Vagina (tissue), 2 donors: ENCODE results near the gene SLAIN1.

Experiments used
- CTCF ChIP-seq, 3 experiments: fragments of 450-650 bp in 2 of 3; fragments of 200-600 bp in 1 of 3; sonication (generic) in 1 of 3; IDR thresholded peaks; one replicate each; pipeline ENCODE4 v1.5.1; 2017 to 2019; ENCODE audit warnings: antibody characterized with exemption in 3 of 3, mild to moderate bottlenecking in 2 of 3, moderate library complexity in 2 of 3
- POLR2A ChIP-seq, 2 donors: fragments of 450-650 bp; IDR thresholded peaks; one replicate each; pipeline ENCODE4 v1.6.1; 2017; ENCODE audit warnings: antibody characterized with exemption in 2 of 2, mild to moderate bottlenecking in 2 of 2, moderate library complexity in 2 of 2
- POLR2AphosphoS5 ChIP-seq, 2 donors: sonication (generic); formaldehyde crosslinking; IDR thresholded peaks; one replicate each; pipeline ENCODE4 v1.9.0; 2017; ENCODE audit warnings: antibody characterized with exemption in 2 of 2, mild to moderate bottlenecking in 2 of 2, low read depth in 1 of 2; ENCODE audit not compliant: insufficient read depth in 1 of 2

- TF ChIP-seq POLR2AphosphoS5 (IDR thresholded peaks at IDR 0.05; ENCODE audit: insufficient read depth in 1 of 2, low read depth in 1 of 2) (no peak), CTCF (IDR thresholded peaks at IDR 0.05) (no peak), POLR2A (IDR thresholded peaks at IDR 0.05) (no peak)
These were observed 20.0 kb downstream of the SLAIN1 start for GRCh38 chr13:77717508-77717907.
